ENCODE data around the gene DCDC2C. TPM values are rescaled to one million over a fixed set of nuclear protein-coding genes. Genes with fewer than 3 reads are reported as not detected.
"Not testable (repeated sequence)": the region's sequence is repeated elsewhere in the genome, so short reads cannot be mapped to it uniquely, and the experiment has no call there.

DCDC2C gene
- total RNA-seq, 2 experiments from 2014 or later = not detected

- ChIA-PET CTCF (no interaction called here), POLR2A (no interaction called here)
Observed at GRCh38 chr2:3801506-3801905, 98.1 kb downstream of the DCDC2C start.

GRCh38 chr2:3805201-3805939 is 102.0 kb downstream of the DCDC2C start:
- ChIA-PET CTCF (no interaction called here), POLR2A (no interaction called here)

GRCh38 chr2:3806168-3806567 is 102.8 kb downstream of the DCDC2C start:
- POLR2A ChIA-PET = no interaction called here

GRCh38 chr2:3806730-3807129 is 103.4 kb downstream of the DCDC2C start:
- ChIA-PET CTCF (no interaction called here), POLR2A (no interaction called here)

More at GRCh38 chr2:3806168-3806567, 102.8 kb downstream of the DCDC2C start:
- CTCF ChIA-PET = no interaction called here

- CTCF ChIA-PET = no interaction called here
- POLR2A ChIA-PET = no interaction called here
Observed at GRCh38 chr2:3807853-3808252, 104.5 kb downstream of the DCDC2C start.

- ChIA-PET CTCF (no interaction called here), POLR2A (no interaction called here)
Observed at GRCh38 chr2:3814706-3815245, 111.4 kb downstream of the DCDC2C start.

- CTCF ChIA-PET, POLR2A ChIA-PET: not testable (repeated sequence)
Observed at GRCh38 chr2:3817144-3817543, 113.8 kb downstream of the DCDC2C start.

- POLR2A ChIA-PET = no interaction called here
Observed at GRCh38 chr2:3823748-3824147, 120.4 kb downstream of the DCDC2C start.

GRCh38 chr2:3827673-3828575 is 124.5 kb downstream of the DCDC2C start:
- CTCF ChIA-PET = no interaction called here
- POLR2A ChIA-PET = no interaction called here

More at GRCh38 chr2:3823748-3824147, 120.4 kb downstream of the DCDC2C start:
- CTCF ChIA-PET = no interaction called here

GRCh38 chr2:3830796-3831195 is 127.4 kb downstream of the DCDC2C start:
- ChIA-PET CTCF (no interaction called here), POLR2A (no interaction called here)

GRCh38 chr2:3837086-3837485 is 133.7 kb downstream of the DCDC2C start:
- POLR2A ChIA-PET = no interaction called here
- CTCF ChIA-PET = no interaction called here

- POLR2A ChIA-PET = no interaction called here
- CTCF ChIA-PET = no interaction called here
Observed at GRCh38 chr2:3838348-3838747, 135.0 kb downstream of the DCDC2C start.

GRCh38 chr2:3839476-3839875 is 136.1 kb downstream of the DCDC2C start:
- ChIA-PET CTCF (no interaction called here), POLR2A (no interaction called here)

GRCh38 chr2:3840611-3841155 is 137.3 kb downstream of the DCDC2C start:
- ChIA-PET CTCF (no interaction called here), POLR2A (no interaction called here)

GRCh38 chr2:3847397-3848052 is 144.2 kb downstream of the DCDC2C start:
- POLR2A ChIA-PET = no interaction called here

GRCh38 chr2:3848776-3849175 is 145.4 kb downstream of the DCDC2C start:
- POLR2A ChIA-PET = no interaction called here
- CTCF ChIA-PET = no interaction called here

More at GRCh38 chr2:3847397-3848052, 144.2 kb downstream of the DCDC2C start:
- CTCF ChIA-PET = no interaction called here

GRCh38 chr2:3849213-3849612 is 145.8 kb downstream of the DCDC2C start:
- ChIA-PET CTCF (no interaction called here), POLR2A (no interaction called here)

- ChIA-PET CTCF (no interaction called here), POLR2A (no interaction called here)
Observed at GRCh38 chr2:3857576-3857975, 154.2 kb downstream of the DCDC2C start.

GRCh38 chr2:3864943-3865865 is 161.8 kb downstream of the DCDC2C start:
- POLR2A ChIA-PET = no interaction called here
- CTCF ChIA-PET = no interaction called here
